NK-92 (cell line): ENCODE data around the gene NRG3.
"Not testable (repeated sequence)": the region's sequence is repeated elsewhere in the genome, so short reads cannot be mapped to it uniquely, and the experiment has no call there.

Experiments used
- DNase-seq: peaks from one replicate; lab custom pipeline; 2025; ENCODE audit not compliant: unreplicated experiment; lab: John Stamatoyannopoulos, UW

NRG3 gene

GRCh38 chr10:82267960-82268359, 393.0 kb downstream of the NRG3 start:
- DNase-seq = no peak

- DNase-seq = no peak
Measured at GRCh38 chr10:82277591-82277990, 402.6 kb downstream of the NRG3 start.

GRCh38 chr10:82278401-82279182, 403.6 kb downstream of the NRG3 start:
- DNase-seq = no peak

- no peak for DNase-seq
Measured at GRCh38 chr10:82282782-82283456, 407.9 kb downstream of the NRG3 start.

GRCh38 chr10:82284180-82284579, 409.2 kb downstream of the NRG3 start:
- no peak for DNase-seq

- no peak for DNase-seq
Measured at GRCh38 chr10:82288461-82288881, 413.5 kb downstream of the NRG3 start.

GRCh38 chr10:82289945-82290344, 415.0 kb downstream of the NRG3 start:
- DNase-seq = no peak

GRCh38 chr10:82294874-82295378, 419.9 kb downstream of the NRG3 start:
- DNase-seq = no peak

GRCh38 chr10:82308641-82309040, 433.6 kb downstream of the NRG3 start:
- no peak for DNase-seq

GRCh38 chr10:82310839-82311238, 435.8 kb downstream of the NRG3 start:
- no peak for DNase-seq

GRCh38 chr10:82313401-82313800, 438.4 kb downstream of the NRG3 start:
- DNase-seq = no peak

GRCh38 chr10:82318534-82318933, 443.5 kb downstream of the NRG3 start:
- no peak for DNase-seq

GRCh38 chr10:82319074-82319473, 444.1 kb downstream of the NRG3 start:
- no peak for DNase-seq

GRCh38 chr10:82319562-82319961, 444.6 kb downstream of the NRG3 start:
- DNase-seq = no peak

GRCh38 chr10:82321724-82322123, 446.7 kb downstream of the NRG3 start:
- DNase-seq = no peak

GRCh38 chr10:82331716-82332115, 456.7 kb downstream of the NRG3 start:
- no peak for DNase-seq

GRCh38 chr10:82335831-82336230, 460.8 kb downstream of the NRG3 start:
- DNase-seq = no peak

GRCh38 chr10:82340166-82340565, 465.2 kb downstream of the NRG3 start:
- no peak for DNase-seq

GRCh38 chr10:82349590-82349989, 474.6 kb downstream of the NRG3 start:
- not testable (repeated sequence) for DNase-seq

GRCh38 chr10:82353381-82353780, 478.4 kb downstream of the NRG3 start:
- no peak for DNase-seq

- DNase-seq = no peak
Measured at GRCh38 chr10:82358486-82359099, 483.6 kb downstream of the NRG3 start.

GRCh38 chr10:82361256-82361655, 486.3 kb downstream of the NRG3 start:
- DNase-seq = no peak
